ENCODE results near the gene PPP1R7. TPM values are rescaled to one million over a fixed set of nuclear protein-coding genes. Genes with fewer than 3 reads are reported as not detected.

PPP1R7 gene
- total and polyA plus RNA-seq, 4 donors = 18.0 to 45.8 (median 29.0) TPM

DNA sequence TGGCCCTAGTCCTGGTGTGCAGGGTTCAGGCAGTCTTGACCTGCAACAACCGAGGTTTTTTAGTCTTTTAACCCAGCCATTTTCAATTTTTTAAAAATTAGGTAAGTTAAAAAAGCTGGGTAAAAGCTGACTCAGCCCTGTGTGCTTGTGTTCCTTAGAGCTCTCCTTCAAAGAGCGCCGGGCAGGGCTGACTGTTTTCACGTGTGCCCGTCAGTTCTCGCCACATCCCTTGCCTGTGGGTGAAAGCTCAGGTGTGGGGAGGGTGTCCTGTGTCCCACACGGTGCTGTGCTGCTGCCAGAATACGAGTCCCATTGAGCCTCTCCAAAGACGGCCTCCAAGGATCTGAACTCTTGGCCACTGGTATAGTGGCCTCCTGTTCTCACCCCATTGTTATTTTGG is 33.0 kb downstream of the PPP1R7 start:
- Histone ChIP-seq H3K27me3 (ENCODE audit: control insufficient read depth in 4 of 4, insufficient read depth in 4 of 4, low read length in 3 of 4) (no peaks in the 10 kb centered on the region), H3K27ac (ENCODE audit: low read depth in 1 of 2, low read length in 2 of 2) (no peak overlapping the region), H3K9me3 (ENCODE audit: control insufficient read depth in 4 of 4, low read length in 3 of 4) (no peaks in the 10 kb centered on the region), H3K9ac (ENCODE audit: low read depth in 1 of 2, low read length in 2 of 2) (no peak overlapping the region), H3K36me3 (ENCODE audit: control insufficient read depth in 4 of 4, insufficient read depth in 3 of 4, low read depth in 1 of 4, low read length in 3 of 4) (peaks cover 0 to 20% (median 8%) of the 10 kb centered on the region in 4 donors), H3K4me1 (ENCODE audit: control insufficient read depth in 4 of 4, insufficient read depth in 4 of 4, low read length in 3 of 4) (no peaks in the 10 kb centered on the region), H3K4me3 (ENCODE audit: low read depth in 1 of 3, low read length in 3 of 3) (no peak overlapping the region)
- DNase-seq (ENCODE audit: low spot score) = no peak
- WGBS = 96% methylated on average over 9 of the region's 9 CpGs
- TF ChIP-seq HNF4G (IDR thresholded peaks at IDR 0.05) (no peak), JUND (IDR thresholded peaks at IDR 0.05) (no peak), SP1 (IDR thresholded peaks at IDR 0.05) (no peak), TAF1 (conservative IDR thresholded peaks at IDR 0.05) (no peak), RAD21 (IDR thresholded peaks at IDR 0.05) (no peak), FOXA2 (IDR thresholded peaks at IDR 0.05) (no peak), GABPA (IDR thresholded peaks at IDR 0.05 in 1 of 2, conservative IDR thresholded peaks at IDR 0.05 in 1 of 2) (no peak), YY1 (IDR thresholded peaks at IDR 0.05) (no peak), HNF4A (conservative IDR thresholded peaks at IDR 0.05) (no peak), RXRA (IDR thresholded peaks at IDR 0.05) (no peak), FOXA1 (IDR thresholded peaks at IDR 0.05) (no peak)
- TF ChIP-seq, protein P1, sequence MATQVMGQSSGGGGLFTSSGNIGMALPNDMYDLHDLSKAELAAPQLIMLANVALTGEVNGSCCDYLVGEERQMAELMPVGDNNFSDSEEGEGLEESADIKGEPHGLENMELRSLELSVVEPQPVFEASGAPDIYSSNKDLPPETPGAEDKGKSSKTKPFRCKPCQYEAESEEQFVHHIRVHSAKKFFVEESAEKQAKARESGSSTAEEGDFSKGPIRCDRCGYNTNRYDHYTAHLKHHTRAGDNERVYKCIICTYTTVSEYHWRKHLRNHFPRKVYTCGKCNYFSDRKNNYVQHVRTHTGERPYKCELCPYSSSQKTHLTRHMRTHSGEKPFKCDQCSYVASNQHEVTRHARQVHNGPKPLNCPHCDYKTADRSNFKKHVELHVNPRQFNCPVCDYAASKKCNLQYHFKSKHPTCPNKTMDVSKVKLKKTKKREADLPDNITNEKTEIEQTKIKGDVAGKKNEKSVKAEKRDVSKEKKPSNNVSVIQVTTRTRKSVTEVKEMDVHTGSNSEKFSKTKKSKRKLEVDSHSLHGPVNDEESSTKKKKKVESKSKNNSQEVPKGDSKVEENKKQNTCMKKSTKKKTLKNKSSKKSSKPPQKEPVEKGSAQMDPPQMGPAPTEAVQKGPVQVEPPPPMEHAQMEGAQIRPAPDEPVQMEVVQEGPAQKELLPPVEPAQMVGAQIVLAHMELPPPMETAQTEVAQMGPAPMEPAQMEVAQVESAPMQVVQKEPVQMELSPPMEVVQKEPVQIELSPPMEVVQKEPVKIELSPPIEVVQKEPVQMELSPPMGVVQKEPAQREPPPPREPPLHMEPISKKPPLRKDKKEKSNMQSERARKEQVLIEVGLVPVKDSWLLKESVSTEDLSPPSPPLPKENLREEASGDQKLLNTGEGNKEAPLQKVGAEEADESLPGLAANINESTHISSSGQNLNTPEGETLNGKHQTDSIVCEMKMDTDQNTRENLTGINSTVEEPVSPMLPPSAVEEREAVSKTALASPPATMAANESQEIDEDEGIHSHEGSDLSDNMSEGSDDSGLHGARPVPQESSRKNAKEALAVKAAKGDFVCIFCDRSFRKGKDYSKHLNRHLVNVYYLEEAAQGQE (IDR thresholded peaks at IDR 0.05) = no peak
- TF ChIP-seq, protein P2, sequence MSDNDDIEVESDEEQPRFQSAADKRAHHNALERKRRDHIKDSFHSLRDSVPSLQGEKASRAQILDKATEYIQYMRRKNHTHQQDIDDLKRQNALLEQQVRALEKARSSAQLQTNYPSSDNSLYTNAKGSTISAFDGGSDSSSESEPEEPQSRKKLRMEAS (IDR thresholded peaks at IDR 0.05) = no peak
- TF ChIP-seq, protein P3, sequence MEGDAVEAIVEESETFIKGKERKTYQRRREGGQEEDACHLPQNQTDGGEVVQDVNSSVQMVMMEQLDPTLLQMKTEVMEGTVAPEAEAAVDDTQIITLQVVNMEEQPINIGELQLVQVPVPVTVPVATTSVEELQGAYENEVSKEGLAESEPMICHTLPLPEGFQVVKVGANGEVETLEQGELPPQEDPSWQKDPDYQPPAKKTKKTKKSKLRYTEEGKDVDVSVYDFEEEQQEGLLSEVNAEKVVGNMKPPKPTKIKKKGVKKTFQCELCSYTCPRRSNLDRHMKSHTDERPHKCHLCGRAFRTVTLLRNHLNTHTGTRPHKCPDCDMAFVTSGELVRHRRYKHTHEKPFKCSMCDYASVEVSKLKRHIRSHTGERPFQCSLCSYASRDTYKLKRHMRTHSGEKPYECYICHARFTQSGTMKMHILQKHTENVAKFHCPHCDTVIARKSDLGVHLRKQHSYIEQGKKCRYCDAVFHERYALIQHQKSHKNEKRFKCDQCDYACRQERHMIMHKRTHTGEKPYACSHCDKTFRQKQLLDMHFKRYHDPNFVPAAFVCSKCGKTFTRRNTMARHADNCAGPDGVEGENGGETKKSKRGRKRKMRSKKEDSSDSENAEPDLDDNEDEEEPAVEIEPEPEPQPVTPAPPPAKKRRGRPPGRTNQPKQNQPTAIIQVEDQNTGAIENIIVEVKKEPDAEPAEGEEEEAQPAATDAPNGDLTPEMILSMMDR (IDR thresholded peaks at IDR 0.05; ENCODE audit: low read depth, low read length, missing input control) = no peak
- TF ChIP-seq, protein P4, sequence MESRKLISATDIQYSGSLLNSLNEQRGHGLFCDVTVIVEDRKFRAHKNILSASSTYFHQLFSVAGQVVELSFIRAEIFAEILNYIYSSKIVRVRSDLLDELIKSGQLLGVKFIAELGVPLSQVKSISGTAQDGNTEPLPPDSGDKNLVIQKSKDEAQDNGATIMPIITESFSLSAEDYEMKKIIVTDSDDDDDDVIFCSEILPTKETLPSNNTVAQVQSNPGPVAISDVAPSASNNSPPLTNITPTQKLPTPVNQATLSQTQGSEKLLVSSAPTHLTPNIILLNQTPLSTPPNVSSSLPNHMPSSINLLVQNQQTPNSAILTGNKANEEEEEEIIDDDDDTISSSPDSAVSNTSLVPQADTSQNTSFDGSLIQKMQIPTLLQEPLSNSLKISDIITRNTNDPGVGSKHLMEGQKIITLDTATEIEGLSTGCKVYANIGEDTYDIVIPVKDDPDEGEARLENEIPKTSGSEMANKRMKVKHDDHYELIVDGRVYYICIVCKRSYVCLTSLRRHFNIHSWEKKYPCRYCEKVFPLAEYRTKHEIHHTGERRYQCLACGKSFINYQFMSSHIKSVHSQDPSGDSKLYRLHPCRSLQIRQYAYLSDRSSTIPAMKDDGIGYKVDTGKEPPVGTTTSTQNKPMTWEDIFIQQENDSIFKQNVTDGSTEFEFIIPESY (IDR thresholded peaks at IDR 0.05) = no peak
- TF ChIP-seq, protein P5, sequence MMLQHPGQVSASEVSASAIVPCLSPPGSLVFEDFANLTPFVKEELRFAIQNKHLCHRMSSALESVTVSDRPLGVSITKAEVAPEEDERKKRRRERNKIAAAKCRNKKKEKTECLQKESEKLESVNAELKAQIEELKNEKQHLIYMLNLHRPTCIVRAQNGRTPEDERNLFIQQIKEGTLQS (IDR thresholded peaks at IDR 0.05) = no peak

DNA sequence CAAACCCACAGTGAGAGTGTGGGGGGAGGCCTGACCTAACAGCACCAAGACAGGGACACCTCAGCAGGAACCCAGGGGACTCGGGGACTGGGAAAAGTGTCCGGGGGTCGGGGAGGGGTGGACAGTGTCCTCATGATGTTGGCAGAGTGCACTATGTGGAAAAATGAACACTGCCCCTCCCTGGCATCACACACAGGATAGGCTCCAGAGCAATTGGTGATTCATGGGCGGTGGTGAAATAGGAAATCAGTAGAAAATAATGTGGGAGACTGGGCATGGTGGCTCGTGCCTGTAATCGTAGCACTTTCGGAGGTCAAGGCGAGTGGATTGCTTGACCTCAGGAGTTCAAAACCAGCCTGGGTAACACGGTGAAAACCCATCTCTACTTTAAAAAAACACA is 34.6 kb downstream of the PPP1R7 start:
- Histone ChIP-seq H3K9ac (ENCODE audit: low read depth in 1 of 2, low read length in 2 of 2) (no peak overlapping the region), H3K36me3 (ENCODE audit: control insufficient read depth in 4 of 4, insufficient read depth in 3 of 4, low read depth in 1 of 4, low read length in 3 of 4) (peaks cover 0 to 13% (median 5%) of the 10 kb centered on the region in 4 donors), H3K27me3 (ENCODE audit: control insufficient read depth in 4 of 4, insufficient read depth in 4 of 4, low read length in 3 of 4) (no peaks in the 10 kb centered on the region), H3K27ac (ENCODE audit: low read depth in 1 of 2, low read length in 2 of 2) (no peak overlapping the region), H3K4me1 (ENCODE audit: control insufficient read depth in 4 of 4, insufficient read depth in 4 of 4, low read length in 3 of 4) (no peaks in the 10 kb centered on the region), H3K4me3 (ENCODE audit: low read depth in 1 of 3, low read length in 3 of 3) (no peak overlapping the region), H3K9me3 (ENCODE audit: control insufficient read depth in 4 of 4, low read length in 3 of 4) (no peaks in the 10 kb centered on the region)
- TF ChIP-seq, protein P5 (IDR thresholded peaks at IDR 0.05) = no peak
- TF ChIP-seq, protein P3 (IDR thresholded peaks at IDR 0.05; ENCODE audit: low read depth, low read length, missing input control) = no peak
- TF ChIP-seq RAD21 (IDR thresholded peaks at IDR 0.05) (no peak), HNF4A (conservative IDR thresholded peaks at IDR 0.05) (no peak), NR2F2 (IDR thresholded peaks at IDR 0.05) (no peak)
- WGBS = 81% methylated on average over 9 of the region's 9 CpGs
- no peak for DNase-seq (ENCODE audit: low spot score)

All from liver (tissue), 9 donors.